Fibroblast of upper back skin (primary cell): ENCODE data around the gene MYH9.
"Not testable (repeated sequence)": the region's sequence is repeated elsewhere in the genome, so short reads cannot be mapped to it uniquely, and the experiment has no call there.

Experiments used
- DNase-seq: peaks from one replicate; pipeline ENCODE4 v3.0.0-alpha.2; 2013

Gene MYH9

GRCh38 chr22:36387959-36388726 lies at the start of gene MYH9:
TSS of gene MYH9 (minus strand) at chr22:36387967. CDS start at chr22:36349236, 38,731 bp downstream.
- DNase-seq, result peak; percentile 100

- DNase-seq, result no peak
Measured at GRCh38 chr22:36435516-36436415, 48.0 kb upstream of the MYH9 start.

- DNase-seq, result no peak
Measured at GRCh38 chr22:36433318-36434231, 45.8 kb upstream of the MYH9 start.

- DNase-seq, result peak; percentile 81
Measured at GRCh38 chr22:36432592-36433317, 45.0 kb upstream of the MYH9 start.

GRCh38 chr22:36431977-36432376 lies 44.2 kb upstream of the MYH9 start:
- no peak for DNase-seq

- no peak for DNase-seq
Measured at GRCh38 chr22:36430863-36431262, 43.1 kb upstream of the MYH9 start.

GRCh38 chr22:36427952-36428351 lies 40.2 kb upstream of the MYH9 start:
- DNase-seq, result not testable (repeated sequence)

GRCh38 chr22:36425977-36426523 lies 38.3 kb upstream of the MYH9 start:
- no peak for DNase-seq

- DNase-seq, result no peak
Measured at GRCh38 chr22:36424901-36425579, 37.3 kb upstream of the MYH9 start.

GRCh38 chr22:36424466-36424865 lies 36.7 kb upstream of the MYH9 start:
- DNase-seq, result not testable (repeated sequence)

GRCh38 chr22:36423461-36424404 lies 36.0 kb upstream of the MYH9 start:
- peak; percentile 55 for DNase-seq

GRCh38 chr22:36422287-36423014 lies 34.7 kb upstream of the MYH9 start:
- no peak for DNase-seq

- no peak for DNase-seq
Measured at GRCh38 chr22:36419912-36420882, 32.4 kb upstream of the MYH9 start.

GRCh38 chr22:36419177-36419911 lies 31.6 kb upstream of the MYH9 start:
- peak; percentile 35 for DNase-seq

GRCh38 chr22:36417281-36417686 lies 29.5 kb upstream of the MYH9 start:
- peak; percentile 58 for DNase-seq

- DNase-seq, result no peak
Measured at GRCh38 chr22:36415415-36416168, 27.8 kb upstream of the MYH9 start.
